Lower lobe of right lung (tissue), 2 donors: ENCODE measurements around the gene FAM170B. TPM values are rescaled to one million over a fixed set of nuclear protein-coding genes. Genes with fewer than 3 reads are reported as not detected.

Source experiments
- ATAC-seq, 2 donors: fragments of 200-7000 bp; cut with Tn5 transposase; one replicate each; pipeline ENCODE4 v1.9.1; 2020 to 2022; ENCODE audit warnings: mild to moderate bottlenecking in 2 of 2, moderate library complexity in 2 of 2
- DNase-seq: peaks from one replicate; pipeline ENCODE4 v3.0.0-alpha.2; 2020
- H3K27ac ChIP-seq: fragments of 200-600 bp; one replicate; pipeline ENCODE4 v1.8.0; 2022
- H3K27me3 ChIP-seq: fragments of 200-600 bp; one replicate; pipeline ENCODE4 v1.8.0; 2022; ENCODE audit warnings: low read depth
- H3K36me3 ChIP-seq: fragments of 200-600 bp; one replicate; pipeline ENCODE4 v1.8.0; 2022; ENCODE audit warnings: mild to moderate bottlenecking
- H3K4me1 ChIP-seq: fragments of 200-600 bp; one replicate; pipeline ENCODE4 v1.8.0; 2022
- H3K4me3 ChIP-seq: fragments of 200-600 bp; one replicate; pipeline ENCODE4 v1.8.0; 2022; ENCODE audit warnings: mild to moderate bottlenecking
- H3K9me3 ChIP-seq: fragments of 200-600 bp; one replicate; pipeline ENCODE4 v1.8.0; 2022
- intact Hi-C: fragments of 100-400 bp; cut with DNase I; formaldehyde crosslinking; loops from one replicate; pipeline ENCODE4 v1.11.0; 2022
- total RNA-seq: library from RNA; stranded (reverse); fragmentation: NEBNext Ultra II Directional; extraction: Animal tissue kit (Norgen Biotek cat#: 25700); gene quantifications from one replicate; pipeline ENCODE4 v1.2.1, GENCODE V29; 2021
- TF ChIP-seq, protein P1 (sequence below): fragments of 200-600 bp; IDR thresholded peaks from one replicate; pipeline ENCODE4 v1.8.0; 2022; ENCODE audit warnings: antibody characterized with exemption, mild to moderate bottlenecking
- donor health status: DM: no; HTN: yes; CAD: no; lungs with severe emphysema.

The FAM170B gene
- total RNA-seq, 1 donor from 2014 or later = not detected

GRCh38 chr10:49160110-49160509 lies 26.3 kb upstream of the FAM170B start:
- H3K36me3 ChIP-seq = peaks cover 6% of the 10 kb centered on the region
- ATAC-seq (no peak), DNase-seq (no peak)
- no peaks in the 10 kb centered on the region for H3K4me1 ChIP-seq
- no peak overlapping the region for H3K27ac ChIP-seq
- no peak overlapping the region for H3K4me3 ChIP-seq
- intact Hi-C loops = no loop called here
- H3K27me3 ChIP-seq = no peaks in the 10 kb centered on the region
- TF ChIP-seq, protein P1, sequence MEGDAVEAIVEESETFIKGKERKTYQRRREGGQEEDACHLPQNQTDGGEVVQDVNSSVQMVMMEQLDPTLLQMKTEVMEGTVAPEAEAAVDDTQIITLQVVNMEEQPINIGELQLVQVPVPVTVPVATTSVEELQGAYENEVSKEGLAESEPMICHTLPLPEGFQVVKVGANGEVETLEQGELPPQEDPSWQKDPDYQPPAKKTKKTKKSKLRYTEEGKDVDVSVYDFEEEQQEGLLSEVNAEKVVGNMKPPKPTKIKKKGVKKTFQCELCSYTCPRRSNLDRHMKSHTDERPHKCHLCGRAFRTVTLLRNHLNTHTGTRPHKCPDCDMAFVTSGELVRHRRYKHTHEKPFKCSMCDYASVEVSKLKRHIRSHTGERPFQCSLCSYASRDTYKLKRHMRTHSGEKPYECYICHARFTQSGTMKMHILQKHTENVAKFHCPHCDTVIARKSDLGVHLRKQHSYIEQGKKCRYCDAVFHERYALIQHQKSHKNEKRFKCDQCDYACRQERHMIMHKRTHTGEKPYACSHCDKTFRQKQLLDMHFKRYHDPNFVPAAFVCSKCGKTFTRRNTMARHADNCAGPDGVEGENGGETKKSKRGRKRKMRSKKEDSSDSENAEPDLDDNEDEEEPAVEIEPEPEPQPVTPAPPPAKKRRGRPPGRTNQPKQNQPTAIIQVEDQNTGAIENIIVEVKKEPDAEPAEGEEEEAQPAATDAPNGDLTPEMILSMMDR = no peak
- H3K9me3 ChIP-seq = no peaks in the 10 kb centered on the region

DNA sequence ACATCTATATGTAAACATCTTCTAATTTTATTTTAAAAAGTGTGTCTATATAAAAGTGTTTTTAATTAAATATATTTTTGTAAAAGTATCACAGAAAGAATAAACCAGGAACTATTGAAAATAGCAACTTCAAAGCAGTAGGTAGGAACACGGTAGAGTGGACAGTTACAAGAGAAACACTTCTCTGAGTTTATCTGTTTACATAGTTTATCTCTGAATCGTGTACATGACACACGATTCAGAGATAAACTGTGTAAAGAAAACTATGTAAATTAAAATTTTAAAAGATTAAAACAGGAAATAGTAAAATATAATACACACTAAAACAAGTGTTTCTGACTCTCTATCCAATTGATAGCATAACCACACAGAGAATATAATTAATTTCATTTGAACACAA lies 25.1 kb upstream of the FAM170B start:
- H3K4me1 ChIP-seq = no peaks in the 10 kb centered on the region
- no peak for ATAC-seq
- H3K9me3 ChIP-seq = no peaks in the 10 kb centered on the region

DNA sequence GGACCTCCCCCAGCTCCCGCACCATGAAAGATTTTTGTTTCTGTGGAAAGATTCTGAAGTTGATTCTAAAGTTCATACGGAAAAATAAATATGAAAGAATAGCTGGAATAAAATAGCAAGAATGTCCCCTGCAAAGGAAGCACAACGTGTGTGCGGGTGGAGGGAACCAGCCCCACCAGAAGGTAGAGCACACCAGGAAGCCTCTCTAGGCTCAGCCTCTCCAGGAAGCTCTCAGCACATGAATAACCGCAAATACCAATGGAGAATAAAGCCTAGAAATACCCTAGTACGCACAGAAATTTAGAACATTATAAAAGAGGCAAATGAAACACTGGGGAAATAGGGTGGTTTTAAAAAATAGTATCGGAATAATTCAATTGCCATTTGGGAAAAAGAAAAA lies 24.6 kb upstream of the FAM170B start:
- H3K36me3 ChIP-seq = peaks cover 5% of the 10 kb centered on the region
- H3K4me3 ChIP-seq = no peak overlapping the region
- H3K4me1 ChIP-seq = no peaks in the 10 kb centered on the region
- H3K27me3 ChIP-seq = no peaks in the 10 kb centered on the region
- TF ChIP-seq, protein P1 = no peak
- H3K9me3 ChIP-seq = no peaks in the 10 kb centered on the region
- H3K27ac ChIP-seq = no peak overlapping the region
- intact Hi-C loops = no loop called here
- no peak for DNase-seq
- no peak for ATAC-seq

More for the DNA sequence above, 25.1 kb upstream of the FAM170B start:
- H3K27ac ChIP-seq = no peak overlapping the region
- DNase-seq = no peak
- peaks cover 5% of the 10 kb centered on the region for H3K36me3 ChIP-seq
- H3K4me3 ChIP-seq = no peak overlapping the region
- TF ChIP-seq, protein P1 = no peak
- H3K27me3 ChIP-seq = no peaks in the 10 kb centered on the region
- intact Hi-C loops = no loop called here

DNA sequence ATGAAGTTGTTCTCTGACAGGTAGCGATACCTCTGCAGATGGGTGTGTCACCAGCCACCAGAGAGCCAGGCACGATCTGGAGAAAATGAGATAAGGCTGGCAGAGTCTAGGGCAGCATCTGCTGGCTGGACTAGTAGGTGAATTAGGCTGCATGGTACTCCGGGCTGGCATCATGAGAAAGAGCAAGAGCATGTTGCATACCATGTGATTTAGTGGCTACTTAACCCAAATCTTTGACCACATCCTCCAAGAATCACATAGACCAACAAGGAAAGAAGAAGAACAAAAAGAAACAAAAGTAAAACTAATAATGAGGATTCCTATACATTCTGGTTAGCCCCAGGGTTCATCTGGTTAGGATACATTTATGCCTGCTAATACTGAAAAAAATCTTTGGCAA lies 23.4 kb upstream of the FAM170B start:
- DNase-seq (no peak), ATAC-seq (no peak)
- H3K4me1 ChIP-seq = no peaks in the 10 kb centered on the region
- H3K27ac ChIP-seq = no peak overlapping the region
- H3K27me3 ChIP-seq = no peaks in the 10 kb centered on the region
- intact Hi-C loops = no loop called here
- TF ChIP-seq, protein P1 = no peak
- no peak overlapping the region for H3K4me3 ChIP-seq
- no peaks in the 10 kb centered on the region for H3K9me3 ChIP-seq
- H3K36me3 ChIP-seq = no peaks in the 10 kb centered on the region

- Histone ChIP-seq H3K9me3 (no peaks in the 10 kb centered on the region), H3K27ac (no peak overlapping the region), H3K4me3 (no peak overlapping the region), H3K27me3 (no peaks in the 10 kb centered on the region), H3K36me3 (no peaks in the 10 kb centered on the region), H3K4me1 (no peaks in the 10 kb centered on the region)
- DNase-seq (no peak), ATAC-seq (no peak)
- intact Hi-C loops = no loop called here
- TF ChIP-seq, protein P1 = no peak
Observed at GRCh38 chr10:49154641-49155040, 20.8 kb upstream of the FAM170B start.

- ATAC-seq (no peak), DNase-seq (no peak)
- no peak overlapping the region for H3K4me3 ChIP-seq
- H3K4me1 ChIP-seq = no peaks in the 10 kb centered on the region
- no peaks in the 10 kb centered on the region for H3K9me3 ChIP-seq
- TF ChIP-seq, protein P1 = no peak
- H3K27me3 ChIP-seq = no peaks in the 10 kb centered on the region
- H3K36me3 ChIP-seq = no peaks in the 10 kb centered on the region
- intact Hi-C loops = no loop called here
- H3K27ac ChIP-seq = no peak overlapping the region
Observed at GRCh38 chr10:49153971-49154370, 20.1 kb upstream of the FAM170B start.
